Keratinocyte (primary cell): ENCODE measurements around the gene NDUFA3. TPM values are rescaled to one million over a fixed set of nuclear protein-coding genes. Genes with fewer than 3 reads are reported as not detected.

ENCODE experiments used
- DNase-seq: peaks from one replicate; pipeline ENCODE4 v3.0.0-alpha.2; 2011; ENCODE audit warnings: low read depth, missing footprints, low spot score
- FAIRE-seq: peaks from 2 replicates; lab custom pipeline; 2011; peaks lifted over from hg19 to GRCh38; lab: Jason Lieb, UNC
- H2AFZ ChIP-seq: 2 replicates; pipeline ENCODE4 v1.6.0; 2012; ENCODE audit warnings: low read length, control low read depth, inconsistent platforms; ENCODE audit not compliant: control insufficient read depth
- H3K27ac ChIP-seq: 2 replicates; pipeline ENCODE4 v1.5.1; 2011; ENCODE audit warnings: low read length; ENCODE audit not compliant: control insufficient read depth, insufficient read depth
- H3K27me3 ChIP-seq: 3 replicates; pipeline ENCODE4 v1.6.0; 2011; ENCODE audit warnings: low read length; ENCODE audit not compliant: control insufficient read depth, insufficient read depth; ENCODE audit errors: extremely low read depth
- H3K36me3 ChIP-seq, 2 experiments: 2 replicates in 1 of 2; 3 replicates in 1 of 2; pipeline ENCODE4 v1.5.1; 2011; ENCODE audit warnings: low read length in 2 of 2, mild to moderate bottlenecking in 1 of 2; ENCODE audit not compliant: control insufficient read depth in 2 of 2, insufficient read depth in 2 of 2; ENCODE audit errors: extremely low read depth in 1 of 2
- H3K4me1 ChIP-seq: 3 replicates; pipeline ENCODE4 v1.5.1; 2011; ENCODE audit warnings: low read length; ENCODE audit not compliant: control insufficient read depth, insufficient read depth; ENCODE audit errors: extremely low read depth
- H3K4me2 ChIP-seq: 3 replicates; pipeline ENCODE4 v1.6.0; 2011; ENCODE audit warnings: low read depth, low read length; ENCODE audit not compliant: control insufficient read depth, insufficient read depth; ENCODE audit errors: extremely low read depth
- H3K4me3 ChIP-seq, 3 experiments: fragments of 200-600 bp in 1 of 3; sonication (generic) in 1 of 3; 2 replicates in 2 of 3; 3 replicates in 1 of 3; pipeline ENCODE4 v1.5.1; 2011 to 2016; ENCODE audit warnings: low read length in 3 of 3, mild to moderate bottlenecking in 3 of 3, control low read depth in 2 of 3, inconsistent platforms in 1 of 3, low read depth in 1 of 3, mixed read lengths in 1 of 3, mixed run types in 1 of 3, moderate library complexity in 1 of 3; ENCODE audit not compliant: control insufficient read depth in 2 of 3, insufficient read depth in 2 of 3; ENCODE audit errors: extremely low read depth in 1 of 3
- H3K79me2 ChIP-seq: 2 replicates; pipeline ENCODE4 v1.6.0; 2012; ENCODE audit warnings: low read length; ENCODE audit not compliant: control insufficient read depth, insufficient read depth
- H3K9ac ChIP-seq: 3 replicates; pipeline ENCODE4 v1.6.0; 2011; ENCODE audit warnings: low read length; ENCODE audit not compliant: control insufficient read depth, insufficient read depth; ENCODE audit errors: extremely low read depth
- H3K9me1 ChIP-seq: 3 replicates; pipeline ENCODE4 v1.6.0; 2011; ENCODE audit warnings: low read length; ENCODE audit not compliant: control insufficient read depth, insufficient read depth; ENCODE audit errors: extremely low read depth
- H3K9me3 ChIP-seq: 2 replicates; pipeline ENCODE4 v1.5.1; 2012; ENCODE audit warnings: low read depth, low read length; ENCODE audit not compliant: control insufficient read depth
- H4K20me1 ChIP-seq: 3 replicates; pipeline ENCODE4 v1.6.0; 2011; ENCODE audit warnings: low read length; ENCODE audit not compliant: control insufficient read depth, insufficient read depth; ENCODE audit errors: extremely low read depth
- CTCF ChIP-seq, 3 experiments: IDR thresholded peaks in 1 of 3; conservative IDR thresholded peaks in 1 of 3; optimal IDR thresholded peaks in 1 of 3; 2 replicates in 2 of 3; 3 replicates in 1 of 3; pipeline versions ENCODE3 to v1.5.1; 2011; ENCODE audit warnings: low read length in 3 of 3, mild to moderate bottlenecking in 3 of 3, moderate library complexity in 2 of 3, control low read depth in 1 of 3, inconsistent platforms in 1 of 3; ENCODE audit not compliant: insufficient read depth in 2 of 3; ENCODE audit errors: extremely low read depth in 1 of 3
- EZH2 ChIP-seq: IDR thresholded peaks from one replicate; pipeline ENCODE4 v1.6.1; 2012; ENCODE audit warnings: inconsistent platforms, mild to moderate bottlenecking, low read length, moderate library complexity
- dilution Hi-C: fragments of 300-500 bp; cut with MboI; formaldehyde crosslinking; loops from one replicate; pipeline ENCODE4 v1.7.0; 2020; ENCODE audit warnings: low sequenced_read_pairs; ENCODE audit not compliant: extremely low pct_ligation_motif_present
- polyA plus RNA-seq, 5 experiments: library from polyadenylated mRNA; depleted of rRNA in 3 of 5; stranded (reverse) in 3 of 5; stranded (forward) in 1 of 5; unstranded in 1 of 5; fragments of >200 nt; gene quantifications; 1 replicate in 1 of 5; 2 replicates in 3 of 5; 3 replicates in 1 of 5; pipeline versions ENCODE4 v1.2.1 to v1.2.3, GENCODE V29; 2011 to 2012; ENCODE audit warnings: missing spikeins in 2 of 5, low read depth in 1 of 5, low replicate concordance in 1 of 5

The NDUFA3 gene
- polyA plus RNA-seq, 1 donor (not counting 4 experiments of a cell fraction or from before 2014, with no cell fraction given): 41.9 TPM

GRCh38 chr19:54152267-54152666 lies 49.6 kb downstream of the NDUFA3 start:
- H3K9me1 ChIP-seq: no peaks in the 10 kb centered on the region
- FAIRE-seq: no peak

GRCh38 chr19:54152878-54153524 lies 50.3 kb downstream of the NDUFA3 start:
- dilution Hi-C loops: no loop called here

More at GRCh38 chr19:54152267-54152666, 49.6 kb downstream of the NDUFA3 start:
- no peaks in the 10 kb centered on the region for H3K27me3 ChIP-seq
- H3K9ac ChIP-seq: no peak overlapping the region
- no peaks in the 10 kb centered on the region for H3K9me3 ChIP-seq
- no peak overlapping the region for H3K27ac ChIP-seq
- dilution Hi-C loops: no loop called here
- TF ChIP-seq EZH2 (no peak), CTCF (optimal IDR thresholded peaks at IDR 0.05 in 1 of 3, IDR thresholded peaks at IDR 0.05 in 1 of 3, conservative IDR thresholded peaks at IDR 0.05 in 1 of 3; ENCODE audit: extremely low read depth in 1 of 3, insufficient read depth in 2 of 3, low read length in 3 of 3) (no peak)
- H3K4me1 ChIP-seq: no peaks in the 10 kb centered on the region
- H3K36me3 ChIP-seq: peaks cover 42 to 55% of the 10 kb centered on the region in 2 experiments
- H3K4me2 ChIP-seq: no peak overlapping the region
- peaks cover 9% of the 10 kb centered on the region for H4K20me1 ChIP-seq
- DNase-seq: no peak
- no peak overlapping the region for H2AFZ ChIP-seq
- no peak overlapping the region for H3K4me3 ChIP-seq
- H3K79me2 ChIP-seq: no peaks in the 10 kb centered on the region

More at GRCh38 chr19:54152878-54153524, 50.3 kb downstream of the NDUFA3 start:
- TF ChIP-seq CTCF (optimal IDR thresholded peaks at IDR 0.05 in 1 of 3, IDR thresholded peaks at IDR 0.05 in 1 of 3, conservative IDR thresholded peaks at IDR 0.05 in 1 of 3; ENCODE audit: extremely low read depth in 1 of 3, insufficient read depth in 2 of 3, low read length in 3 of 3) (no peak), EZH2 (no peak)
- no peak overlapping the region for H3K9ac ChIP-seq
- no peak overlapping the region for H3K4me3 ChIP-seq
- no peaks in the 10 kb centered on the region for H3K27me3 ChIP-seq
- H4K20me1 ChIP-seq: peaks cover 9% of the 10 kb centered on the region
- no peak overlapping the region for H3K27ac ChIP-seq
- H3K9me1 ChIP-seq: no peaks in the 10 kb centered on the region
- no peak overlapping the region for H3K4me2 ChIP-seq
- DNase-seq: no peak
- peaks cover 1% of the 10 kb centered on the region for H3K79me2 ChIP-seq
- no peak for FAIRE-seq
- H3K9me3 ChIP-seq: no peaks in the 10 kb centered on the region
- no peak overlapping the region for H2AFZ ChIP-seq
- H3K4me1 ChIP-seq: peaks cover under 1% of the 10 kb centered on the region
- H3K36me3 ChIP-seq: peaks cover 47 to 54% of the 10 kb centered on the region in 2 experiments
